Left lung (tissue), 10 donors: Measurements from ENCODE around the gene LY6G6D. TPM values are rescaled to one million over a fixed set of nuclear protein-coding genes. Genes with fewer than 3 reads are reported as not detected.

Experiments used
- ATAC-seq: fragments of 200-7000 bp; cut with Tn5 transposase; one replicate; pipeline ENCODE4 v1.9.1; 2020; ENCODE audit warnings: moderate library complexity
- DNase-seq, 4 donors: peaks; one replicate each; pipeline ENCODE4 v3.0.0-alpha.2; 2013 to 2020
- H3K27ac ChIP-seq, 2 donors: fragments of 200-600 bp; sonication (generic) in 1 of 2; one replicate each; pipeline versions ENCODE4 v1.5.0 to v1.8.0; 2020 to 2021
- H3K27me3 ChIP-seq, 2 donors: fragments of 200-600 bp; sonication (generic) in 1 of 2; one replicate each; pipeline versions ENCODE4 v1.5.0 to v1.8.0; 2020 to 2021
- H3K36me3 ChIP-seq, 2 donors: fragments of 200-600 bp; sonication (generic) in 1 of 2; one replicate each; pipeline versions ENCODE4 v1.5.0 to v1.8.0; 2020 to 2021
- H3K4me1 ChIP-seq, 2 donors: fragments of 200-600 bp; one replicate each; pipeline ENCODE4 v1.8.0; 2021
- H3K4me3 ChIP-seq, 2 donors: fragments of 200-600 bp; sonication (generic) in 1 of 2; one replicate each; pipeline versions ENCODE4 v1.5.0 to v1.8.0; 2020 to 2021; ENCODE audit warnings: mild to moderate bottlenecking in 1 of 2
- H3K9me3 ChIP-seq, 2 donors: fragments of 200-600 bp; sonication (generic) in 1 of 2; one replicate each; pipeline versions ENCODE4 v1.5.0 to v1.8.0; 2020 to 2021
- intact Hi-C, 2 donors: fragments of 100-400 bp; cut with DNase I; formaldehyde crosslinking; loops; one replicate each; pipeline versions ENCODE4 v1.11.2 to v1.14.2; 2022
- polyA plus RNA-seq, 6 donors: library from polyadenylated mRNA; unstranded; fragments of 120-200 nt; gene quantifications; one replicate each; pipeline ENCODE4 v1.2.1, GENCODE V29; 2013; ENCODE audit not compliant: insufficient read length in 6 of 6
- total RNA-seq, 2 donors: library from RNA; stranded (reverse); fragmentation: NEBNext Ultra II Directional; extraction: Animal tissue kit (Norgen Biotek cat#: 25700); gene quantifications; one replicate each; pipeline ENCODE4 v1.2.1, GENCODE V29; 2021
- TF ChIP-seq, protein P1 (sequence below), 2 donors: fragments of 200-600 bp; sonication (generic) in 1 of 2; IDR thresholded peaks; one replicate each; pipeline versions ENCODE4 v1.5.0 to v1.8.0; 2021; ENCODE audit warnings: antibody characterized with exemption in 2 of 2
- donor health status: DM: no; HTN: yes; CAD: no.
- donor health status: DM: no; HTN: no; CAD: no.

LY6G6D gene
- total and polyA plus RNA-seq, 8 donors = 0.57 TPM; not detected in 7

- DNase-seq = peak; percentile 92 to 95 (median 94)
These were observed 14.4 kb downstream of the LY6G6D start for GRCh38 chr6:31729515-31729978.

GRCh38 chr6:31729979-31730630, 15.0 kb downstream of the LY6G6D start:
- Histone ChIP-seq H3K4me3 (peak overlapping the region; percentile 48 to 79), H3K27me3 (no peaks in the 10 kb centered on the region), H3K4me1 (peaks cover 30 to 86% of the 10 kb centered on the region in 2 donors), H3K36me3 (peaks cover 4 to 65% of the 10 kb centered on the region in 2 donors), H3K27ac (peak overlapping the region; percentile 92 to 97), H3K9me3 (no peaks in the 10 kb centered on the region)
- TF ChIP-seq, protein P1, sequence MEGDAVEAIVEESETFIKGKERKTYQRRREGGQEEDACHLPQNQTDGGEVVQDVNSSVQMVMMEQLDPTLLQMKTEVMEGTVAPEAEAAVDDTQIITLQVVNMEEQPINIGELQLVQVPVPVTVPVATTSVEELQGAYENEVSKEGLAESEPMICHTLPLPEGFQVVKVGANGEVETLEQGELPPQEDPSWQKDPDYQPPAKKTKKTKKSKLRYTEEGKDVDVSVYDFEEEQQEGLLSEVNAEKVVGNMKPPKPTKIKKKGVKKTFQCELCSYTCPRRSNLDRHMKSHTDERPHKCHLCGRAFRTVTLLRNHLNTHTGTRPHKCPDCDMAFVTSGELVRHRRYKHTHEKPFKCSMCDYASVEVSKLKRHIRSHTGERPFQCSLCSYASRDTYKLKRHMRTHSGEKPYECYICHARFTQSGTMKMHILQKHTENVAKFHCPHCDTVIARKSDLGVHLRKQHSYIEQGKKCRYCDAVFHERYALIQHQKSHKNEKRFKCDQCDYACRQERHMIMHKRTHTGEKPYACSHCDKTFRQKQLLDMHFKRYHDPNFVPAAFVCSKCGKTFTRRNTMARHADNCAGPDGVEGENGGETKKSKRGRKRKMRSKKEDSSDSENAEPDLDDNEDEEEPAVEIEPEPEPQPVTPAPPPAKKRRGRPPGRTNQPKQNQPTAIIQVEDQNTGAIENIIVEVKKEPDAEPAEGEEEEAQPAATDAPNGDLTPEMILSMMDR (IDR thresholded peaks at IDR 0.05) = no peak
- intact Hi-C loops = no loop called here
- DNase-seq (peak; percentile 89 to 97 (median 93)), ATAC-seq (peak; percentile 82)

More at GRCh38 chr6:31729515-31729978, 14.4 kb downstream of the LY6G6D start:
- TF ChIP-seq, protein P1 (IDR thresholded peaks at IDR 0.05) = peak in 1 of 2 donors; percentile 2
- Histone ChIP-seq H3K9me3 (no peaks in the 10 kb centered on the region), H3K36me3 (peaks cover 4 to 65% of the 10 kb centered on the region in 2 donors), H3K27me3 (no peaks in the 10 kb centered on the region), H3K4me3 (peak overlapping the region; percentile 48 to 79), H3K27ac (peak overlapping the region; percentile 92 to 97), H3K4me1 (peaks cover 30 to 85% of the 10 kb centered on the region in 2 donors)
- intact Hi-C loops = no loop called here
- ATAC-seq = peak; percentile 89

GRCh38 chr6:31730631-31731086, 15.5 kb downstream of the LY6G6D start:
- Histone ChIP-seq H3K4me1 (peaks cover 30 to 82% of the 10 kb centered on the region in 2 donors), H3K9me3 (no peaks in the 10 kb centered on the region), H3K36me3 (peaks cover 4 to 60% of the 10 kb centered on the region in 2 donors), H3K27ac (peak overlapping the region; percentile 92 to 97), H3K27me3 (no peaks in the 10 kb centered on the region), H3K4me3 (peak overlapping the region; percentile 48 to 79)
- intact Hi-C loops = no loop called here
- DNase-seq (no peak), ATAC-seq (no peak)
- TF ChIP-seq, protein P1 (IDR thresholded peaks at IDR 0.05) = no peak

GRCh38 chr6:31732029-31732428, 16.9 kb downstream of the LY6G6D start:
- ATAC-seq = no peak
- TF ChIP-seq, protein P1 (IDR thresholded peaks at IDR 0.05) = no peak
- H3K27ac ChIP-seq = peak overlapping the region in 1 of 2 donors; percentile 97
- peaks cover 4 to 48% of the 10 kb centered on the region in 2 donors for H3K36me3 ChIP-seq
- no peak for DNase-seq
- H3K27me3 ChIP-seq = no peaks in the 10 kb centered on the region
- intact Hi-C loops = no loop called here
- H3K9me3 ChIP-seq = no peaks in the 10 kb centered on the region
- peak overlapping the region in 1 of 2 donors; percentile 79 for H3K4me3 ChIP-seq
- H3K4me1 ChIP-seq = peaks cover 26 to 75% of the 10 kb centered on the region in 2 donors

DNA sequence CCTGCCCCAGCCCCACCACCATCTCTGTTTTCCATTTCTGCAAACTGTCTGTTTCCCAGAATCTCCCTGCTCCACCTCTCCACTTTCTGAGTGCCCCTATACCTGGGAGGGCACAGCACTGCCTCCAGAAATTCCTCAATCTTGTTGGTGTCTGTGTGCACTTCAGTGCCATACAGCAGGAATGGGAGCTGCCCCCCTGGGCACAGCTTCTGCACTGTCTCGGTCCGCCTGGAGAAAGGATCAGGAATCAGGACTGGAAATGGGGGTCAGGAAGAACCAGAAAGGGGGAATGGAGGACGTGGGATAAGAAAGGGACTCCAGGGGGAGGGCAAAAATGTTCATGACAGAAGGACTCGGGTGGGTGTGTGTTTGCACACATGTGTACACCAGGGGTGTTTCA, 18.6 kb downstream of the LY6G6D start:
- Histone ChIP-seq H3K4me1 (peaks cover 30 to 75% of the 10 kb centered on the region in 2 donors), H3K36me3 (peaks cover 4 to 42% of the 10 kb centered on the region in 2 donors), H3K27ac (peak overlapping the region; percentile 93 to 97), H3K27me3 (no peaks in the 10 kb centered on the region), H3K9me3 (no peaks in the 10 kb centered on the region), H3K4me3 (peak overlapping the region in 1 of 2 donors; percentile 97)
- no peak for ATAC-seq
- intact Hi-C loops = no loop called here
- TF ChIP-seq, protein P1 (IDR thresholded peaks at IDR 0.05) = no peak
- no peak for DNase-seq
